ENCODE measurements around the gene POU6F2. TPM values are rescaled to one million over a fixed set of nuclear protein-coding genes. Genes with fewer than 3 reads are reported as not detected.
"Not testable (repeated sequence)": the region's sequence is repeated elsewhere in the genome, so short reads cannot be mapped to it uniquely, and the experiment has no call there.

POU6F2 gene
- total RNA-seq, 6 experiments from 2014 or later = 0.12 to 2.1 (median 0.64) TPM; not detected in 2

DNA sequence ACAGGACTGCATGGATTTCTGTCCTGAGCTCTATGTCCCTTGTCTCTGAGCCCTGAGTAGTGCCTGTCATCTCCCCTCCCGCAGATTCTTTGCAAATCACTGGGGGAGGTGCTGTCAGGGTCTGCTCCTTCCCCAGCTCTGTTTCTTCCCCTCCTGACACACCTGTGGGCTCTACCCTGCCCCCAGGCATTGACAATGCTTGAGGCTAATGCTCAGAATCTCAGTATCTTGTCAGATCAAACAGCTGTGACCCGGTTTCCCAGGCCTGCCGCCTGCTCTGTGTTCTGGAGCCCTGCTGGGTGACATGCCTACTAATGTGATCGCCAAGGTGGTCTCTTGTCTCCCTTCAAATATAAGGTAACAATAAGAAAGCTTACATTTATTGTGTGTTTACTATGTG, 209.0 kb downstream of the POU6F2 start:
- Histone ChIP-seq H3K36me3 (no peaks in the 10 kb centered on the region), H3K27me3 (no peaks in the 10 kb centered on the region), H3K4me1 (no peaks in the 10 kb centered on the region), H3K4me3 (no peak overlapping the region), H3K27ac (no peak overlapping the region), H3K9me3 (no peaks in the 10 kb centered on the region)
- DNase-seq (no peak), ATAC-seq (no peak)
- WGBS (ENCODE audit: insufficient coverage, low coverage, low lambda C conversion rate, missing lambda C conversion rate) = 60% methylated on average over 4 of the region's 4 CpGs
- TF ChIP-seq, protein P1, sequence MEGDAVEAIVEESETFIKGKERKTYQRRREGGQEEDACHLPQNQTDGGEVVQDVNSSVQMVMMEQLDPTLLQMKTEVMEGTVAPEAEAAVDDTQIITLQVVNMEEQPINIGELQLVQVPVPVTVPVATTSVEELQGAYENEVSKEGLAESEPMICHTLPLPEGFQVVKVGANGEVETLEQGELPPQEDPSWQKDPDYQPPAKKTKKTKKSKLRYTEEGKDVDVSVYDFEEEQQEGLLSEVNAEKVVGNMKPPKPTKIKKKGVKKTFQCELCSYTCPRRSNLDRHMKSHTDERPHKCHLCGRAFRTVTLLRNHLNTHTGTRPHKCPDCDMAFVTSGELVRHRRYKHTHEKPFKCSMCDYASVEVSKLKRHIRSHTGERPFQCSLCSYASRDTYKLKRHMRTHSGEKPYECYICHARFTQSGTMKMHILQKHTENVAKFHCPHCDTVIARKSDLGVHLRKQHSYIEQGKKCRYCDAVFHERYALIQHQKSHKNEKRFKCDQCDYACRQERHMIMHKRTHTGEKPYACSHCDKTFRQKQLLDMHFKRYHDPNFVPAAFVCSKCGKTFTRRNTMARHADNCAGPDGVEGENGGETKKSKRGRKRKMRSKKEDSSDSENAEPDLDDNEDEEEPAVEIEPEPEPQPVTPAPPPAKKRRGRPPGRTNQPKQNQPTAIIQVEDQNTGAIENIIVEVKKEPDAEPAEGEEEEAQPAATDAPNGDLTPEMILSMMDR (IDR thresholded peaks at IDR 0.05) = no peak
- TF ChIP-seq POLR2A (IDR thresholded peaks at IDR 0.05) = no peak
- intact Hi-C loops (cut with DNase I) = no loop called here

DNA sequence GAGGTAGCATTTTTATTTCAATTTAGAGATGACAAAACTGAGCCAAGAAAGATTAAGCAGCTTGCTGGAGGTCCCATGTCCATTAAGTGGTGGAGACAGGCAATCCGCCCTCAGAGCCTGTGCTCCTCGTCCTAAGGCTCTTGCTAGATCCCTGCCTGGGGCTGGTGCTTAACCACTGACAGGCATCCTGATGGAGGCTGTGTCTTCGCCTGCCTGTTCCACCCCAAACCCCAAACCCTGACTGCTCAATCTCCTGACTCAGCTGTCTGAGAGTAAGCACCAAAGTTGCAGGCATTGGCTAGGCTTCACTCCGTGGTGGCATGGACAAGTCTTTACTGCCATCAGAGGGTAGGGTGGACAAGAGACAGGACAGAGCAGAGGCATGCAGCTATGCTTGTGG, 209.4 kb downstream of the POU6F2 start:
- WGBS (ENCODE audit: insufficient coverage, low coverage, low lambda C conversion rate, missing lambda C conversion rate) = no CpG with 5 or more reads among the region's 4 CpGs
- H3K4me1 ChIP-seq = no peaks in the 10 kb centered on the region
- no peaks in the 10 kb centered on the region for H3K27me3 ChIP-seq
- TF ChIP-seq POLR2A (IDR thresholded peaks at IDR 0.05) = no peak
- TF ChIP-seq, protein P1 (IDR thresholded peaks at IDR 0.05) = no peak
- H3K4me3 ChIP-seq = no peak overlapping the region
- no peaks in the 10 kb centered on the region for H3K9me3 ChIP-seq
- intact Hi-C loops (cut with DNase I) = no loop called here
- H3K27ac ChIP-seq = no peak overlapping the region
- H3K36me3 ChIP-seq = no peaks in the 10 kb centered on the region
- ATAC-seq (no peak), DNase-seq (no peak)

DNA sequence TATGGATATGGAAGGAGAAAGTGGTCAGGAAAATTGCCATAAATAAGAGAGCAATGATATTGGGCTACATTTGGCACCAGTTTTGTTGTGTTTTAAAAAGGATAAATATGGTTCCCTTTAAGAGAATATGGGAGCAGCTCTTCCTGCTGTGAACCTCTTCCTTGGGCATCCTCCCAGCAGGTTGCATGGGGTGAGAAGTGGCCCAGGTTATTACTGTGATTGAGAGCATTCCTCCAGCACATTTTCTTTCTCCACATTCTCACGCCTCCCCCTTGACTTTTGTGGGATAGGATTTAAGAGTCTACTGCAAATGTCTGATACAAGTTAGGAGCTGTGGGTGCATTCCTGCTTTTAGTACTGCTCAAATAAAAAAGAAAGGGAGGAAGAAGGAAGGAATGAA, 214.8 kb downstream of the POU6F2 start:
- DNase-seq = no peak

DNA sequence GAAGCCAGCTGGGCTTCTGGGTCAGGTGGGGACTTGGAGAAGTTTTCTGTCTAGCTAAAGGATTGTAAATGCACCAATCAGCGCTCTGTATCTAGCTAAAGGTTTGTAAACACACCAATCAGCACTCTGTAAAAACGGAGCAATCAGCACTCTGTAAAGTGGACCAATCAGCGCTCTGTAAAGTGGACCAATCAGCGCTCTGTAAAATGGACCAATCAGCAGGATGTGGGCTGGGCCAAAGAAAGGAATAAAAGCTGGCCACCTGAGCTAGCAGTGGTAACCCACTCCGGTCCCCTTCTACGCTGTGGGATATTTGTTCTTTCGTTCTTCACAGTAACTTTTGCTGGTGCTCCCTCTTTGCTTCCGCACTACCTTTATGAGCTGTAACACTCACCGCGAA, 216.7 kb downstream of the POU6F2 start:
- H3K4me1 ChIP-seq; H3K27me3 ChIP-seq; H3K27ac ChIP-seq; H3K4me3 ChIP-seq; H3K9me3 ChIP-seq; DNase-seq; H3K36me3 ChIP-seq; ATAC-seq; intact Hi-C loops (cut with DNase I): not testable (repeated sequence)
- WGBS (ENCODE audit: insufficient coverage, low coverage, low lambda C conversion rate, missing lambda C conversion rate) = 92% methylated on average over 7 of the region's 10 CpGs

More for the DNA sequence above, 214.8 kb downstream of the POU6F2 start:
- H3K27ac ChIP-seq = no peak overlapping the region
- no peaks in the 10 kb centered on the region for H3K27me3 ChIP-seq
- no peaks in the 10 kb centered on the region for H3K9me3 ChIP-seq
- H3K4me1 ChIP-seq = no peaks in the 10 kb centered on the region
- no peak for ATAC-seq
- no peaks in the 10 kb centered on the region for H3K36me3 ChIP-seq
- H3K4me3 ChIP-seq = no peak overlapping the region
- WGBS (ENCODE audit: insufficient coverage, low coverage, low lambda C conversion rate, missing lambda C conversion rate) = 58% methylated on average over 1 of the region's 1 CpG
- TF ChIP-seq, protein P1 (IDR thresholded peaks at IDR 0.05) = no peak
- TF ChIP-seq POLR2A (IDR thresholded peaks at IDR 0.05) = no peak
- intact Hi-C loops (cut with DNase I) = no loop called here

DNA sequence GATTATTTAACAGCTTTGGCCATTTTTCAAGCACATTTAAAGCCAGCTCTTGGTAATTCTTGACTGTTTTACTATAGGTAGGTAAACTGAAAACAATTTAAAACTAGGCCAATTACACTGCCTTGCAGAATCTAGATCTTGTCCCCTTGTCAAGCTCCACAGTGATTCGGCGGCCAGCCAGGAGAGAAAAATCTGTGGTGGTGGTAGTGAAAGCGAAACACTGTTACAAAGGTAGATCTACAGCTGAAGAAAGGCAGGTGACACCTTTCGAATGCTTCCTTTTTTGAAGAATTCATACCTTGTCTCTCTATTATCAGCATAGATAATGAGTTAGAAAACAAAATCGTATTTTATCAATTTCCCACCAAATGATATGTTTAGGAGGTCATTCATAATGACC, 218.3 kb downstream of the POU6F2 start:
- intact Hi-C loops (cut with DNase I) = no loop called here
- Histone ChIP-seq H3K36me3 (no peaks in the 10 kb centered on the region), H3K4me1 (no peaks in the 10 kb centered on the region), H3K4me3 (no peak overlapping the region), H3K27me3 (no peaks in the 10 kb centered on the region), H3K27ac (no peak overlapping the region), H3K9me3 (no peaks in the 10 kb centered on the region)
- TF ChIP-seq POLR2A (IDR thresholded peaks at IDR 0.05) = no peak
- ATAC-seq = no peak
- 61% methylated on average over 5 of the region's 5 CpGs for WGBS (ENCODE audit: insufficient coverage, low coverage, low lambda C conversion rate, missing lambda C conversion rate)
- no peak for DNase-seq

DNA sequence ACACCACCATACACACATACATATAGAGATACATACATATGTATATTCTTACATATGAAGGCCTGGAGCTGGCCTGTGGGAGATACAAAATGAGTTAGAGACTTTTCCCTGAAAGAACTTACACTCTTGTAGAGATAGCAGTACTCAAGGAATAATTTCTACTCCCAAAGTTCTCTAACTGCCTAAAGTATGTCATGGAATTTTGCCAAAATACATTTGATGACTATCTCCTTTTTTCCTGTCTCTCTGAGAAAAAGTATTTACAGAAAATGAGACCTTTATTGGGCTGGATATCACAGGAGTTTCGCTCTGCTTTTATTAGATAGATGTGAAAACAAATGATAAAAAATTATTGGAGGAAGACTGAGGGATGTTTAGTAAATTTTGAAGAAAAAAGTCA, 220.1 kb downstream of the POU6F2 start:
- H3K4me3 ChIP-seq = no peak overlapping the region
- H3K27me3 ChIP-seq = no peaks in the 10 kb centered on the region
- DNase-seq = no peak
- WGBS (ENCODE audit: insufficient coverage, low coverage, low lambda C conversion rate, missing lambda C conversion rate) = 71% methylated on average over 1 of the region's 1 CpG
- no peak for ATAC-seq
- intact Hi-C loops (cut with DNase I) = no loop called here
- TF ChIP-seq, protein P1 (IDR thresholded peaks at IDR 0.05) = no peak
- no peak for TF ChIP-seq POLR2A (IDR thresholded peaks at IDR 0.05)
- H3K4me1 ChIP-seq = no peaks in the 10 kb centered on the region
- no peaks in the 10 kb centered on the region for H3K9me3 ChIP-seq
- no peaks in the 10 kb centered on the region for H3K36me3 ChIP-seq
- H3K27ac ChIP-seq = no peak overlapping the region

All from right lobe of liver (tissue), 6 donors.